Right lobe of liver (tissue), 6 donors: ENCODE results near the gene HKDC1. TPM values are rescaled to one million over a fixed set of nuclear protein-coding genes. Genes with fewer than 3 reads are reported as not detected.

Experiments used
- ATAC-seq, 4 donors: fragments of 200-7000 bp; cut with Tn5 transposase; one replicate each; pipeline ENCODE4 v1.9.1; 2020; ENCODE audit warnings: mild to moderate bottlenecking in 4 of 4, moderate library complexity in 4 of 4
- DNase-seq, 3 donors: peaks; one replicate each; pipeline ENCODE4 v3.0.0-alpha.2; 2020
- H3K27ac ChIP-seq, 3 donors: fragments of 200-600 bp; one replicate each; pipeline ENCODE4 v1.8.0; 2022
- H3K27me3 ChIP-seq, 2 donors: fragments of 200-600 bp; one replicate each; pipeline ENCODE4 v1.8.0; 2022
- H3K36me3 ChIP-seq, 4 donors: fragments of 200-600 bp; sonication (generic) in 1 of 4; one replicate each; pipeline versions ENCODE4 v1.5.1 to v1.8.0; 2017 to 2022; ENCODE audit warnings: control low read depth in 1 of 4
- H3K4me1 ChIP-seq, 4 donors: fragments of 200-600 bp; sonication (generic) in 1 of 4; one replicate each; pipeline versions ENCODE4 v1.5.1 to v1.8.0; 2017 to 2022; ENCODE audit warnings: control low read depth in 1 of 4
- H3K4me3 ChIP-seq, 3 donors: fragments of 200-600 bp; one replicate each; pipeline ENCODE4 v1.8.0; 2022
- H3K9me3 ChIP-seq, 4 donors: fragments of 200-600 bp; sonication (generic) in 1 of 4; one replicate each; pipeline versions ENCODE4 v1.5.1 to v1.8.0; 2017 to 2022; ENCODE audit warnings: control low read depth in 1 of 4
- POLR2A ChIP-seq: fragments of 450-650 bp; IDR thresholded peaks from one replicate; pipeline ENCODE4 v1.6.1; 2017; ENCODE audit warnings: antibody characterized with exemption, mild to moderate bottlenecking
- WGBS: methylation state at CpG from one replicate; pipeline ENCODE4 v1.1.6; 2018; ENCODE audit warnings: low coverage, low lambda C conversion rate; ENCODE audit not compliant: insufficient coverage; ENCODE audit errors: missing lambda C conversion rate; 5-methylcytosine and 5-hydroxymethylcytosine counted together
- intact Hi-C, 2 donors: fragments of 100-400 bp; cut with DNase I; formaldehyde crosslinking; loops; one replicate each; pipeline versions ENCODE4 v1.11.2 to v1.14.1; 2022
- total RNA-seq, 6 experiments: library from RNA; depleted of rRNA in 2 of 6; stranded (reverse); fragments of >200 nt in 2 of 6; fragmentation: NEBNext Ultra II Directional in 3 of 6; extraction: Animal tissue kit (Norgen Biotek cat#: 25700) in 3 of 6; gene quantifications; one replicate each; pipeline versions ENCODE4 v1.1.0 to v1.2.4, GENCODE V29; 2016 to 2023
- TF ChIP-seq, protein P1 (sequence below), 4 donors: fragments of 200-600 bp in 3 of 4; fragments of 450-650 bp in 1 of 4; IDR thresholded peaks; one replicate each; pipeline versions ENCODE4 v1.5.1 to v1.8.0; 2016 to 2022; ENCODE audit warnings: antibody characterized with exemption in 4 of 4, mild to moderate bottlenecking in 2 of 4
- donor health status: DM: no; HTN: yes; CAD: no.
- donor health status: DM: no; HTN: no; CAD: no.
- donor health status: DM: no; HTN: no; CAD: no.
- donor health status: DM: no; HTN: yes; CAD: no.
- donor health status: DM: no; HTN: yes; CAD: no.

HKDC1 gene
- total RNA-seq, 6 experiments from 2014 or later, result 0.24 to 44.5 (median 20.1) TPM

DNA sequence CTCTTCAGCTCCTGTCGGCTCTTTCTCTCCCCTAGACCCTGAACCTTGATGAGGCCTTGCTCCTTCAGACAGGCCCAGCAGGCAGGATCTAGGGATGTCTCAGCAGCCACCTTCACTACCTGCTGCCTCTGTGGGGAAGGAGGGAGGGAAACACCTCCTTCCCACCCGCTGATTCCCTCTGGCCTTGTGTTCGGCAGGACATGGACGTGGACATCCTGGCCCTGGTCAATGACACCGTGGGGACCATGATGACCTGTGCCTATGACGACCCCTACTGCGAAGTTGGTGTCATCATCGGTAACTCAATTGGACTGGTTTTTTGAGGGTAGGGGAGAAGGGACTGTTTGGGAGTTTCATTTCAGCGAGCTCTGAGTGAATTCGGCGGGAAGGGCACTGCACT, 20.3 kb downstream of the HKDC1 start:
- 53% methylated on average over 9 of the region's 11 CpGs for WGBS
- Histone ChIP-seq H3K36me3 (no peaks in the 10 kb centered on the region), H3K4me1 (no peaks in the 10 kb centered on the region), H3K9me3 (no peaks in the 10 kb centered on the region), H3K27me3 (no peaks in the 10 kb centered on the region), H3K27ac (no peak overlapping the region), H3K4me3 (no peak overlapping the region)
- ATAC-seq, result no peak
- TF ChIP-seq, protein P1, sequence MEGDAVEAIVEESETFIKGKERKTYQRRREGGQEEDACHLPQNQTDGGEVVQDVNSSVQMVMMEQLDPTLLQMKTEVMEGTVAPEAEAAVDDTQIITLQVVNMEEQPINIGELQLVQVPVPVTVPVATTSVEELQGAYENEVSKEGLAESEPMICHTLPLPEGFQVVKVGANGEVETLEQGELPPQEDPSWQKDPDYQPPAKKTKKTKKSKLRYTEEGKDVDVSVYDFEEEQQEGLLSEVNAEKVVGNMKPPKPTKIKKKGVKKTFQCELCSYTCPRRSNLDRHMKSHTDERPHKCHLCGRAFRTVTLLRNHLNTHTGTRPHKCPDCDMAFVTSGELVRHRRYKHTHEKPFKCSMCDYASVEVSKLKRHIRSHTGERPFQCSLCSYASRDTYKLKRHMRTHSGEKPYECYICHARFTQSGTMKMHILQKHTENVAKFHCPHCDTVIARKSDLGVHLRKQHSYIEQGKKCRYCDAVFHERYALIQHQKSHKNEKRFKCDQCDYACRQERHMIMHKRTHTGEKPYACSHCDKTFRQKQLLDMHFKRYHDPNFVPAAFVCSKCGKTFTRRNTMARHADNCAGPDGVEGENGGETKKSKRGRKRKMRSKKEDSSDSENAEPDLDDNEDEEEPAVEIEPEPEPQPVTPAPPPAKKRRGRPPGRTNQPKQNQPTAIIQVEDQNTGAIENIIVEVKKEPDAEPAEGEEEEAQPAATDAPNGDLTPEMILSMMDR (IDR thresholded peaks at IDR 0.05), result no peak
- TF ChIP-seq POLR2A, result no peak
- intact Hi-C loops, result loop anchor here in 1 of 2 donors (5.0 kb wide), 1 partner anchor 152 kb away; no protein-coding TSS in a partner anchor
- no peak for DNase-seq

DNA sequence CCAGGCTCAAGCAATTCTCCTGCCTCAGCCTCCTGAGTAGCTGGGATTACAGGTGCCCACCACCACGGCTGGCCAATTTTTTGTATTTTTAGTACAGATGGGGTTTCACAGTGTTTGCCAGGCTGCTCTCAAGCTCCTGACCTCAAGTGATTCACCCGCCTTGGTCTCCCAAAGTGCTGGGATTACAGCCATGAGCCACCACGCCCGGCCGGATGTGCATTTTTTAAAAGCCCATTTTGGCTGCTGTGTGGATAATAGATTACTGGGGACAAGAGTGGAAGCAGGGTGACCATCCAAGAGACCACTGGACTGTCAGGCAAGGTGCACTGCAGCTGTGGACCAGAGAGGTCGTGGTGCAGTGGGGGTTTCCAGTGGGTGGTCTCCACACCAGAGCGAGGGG, 21.4 kb downstream of the HKDC1 start:
- H3K4me1 ChIP-seq, result no peaks in the 10 kb centered on the region
- no peak for ATAC-seq
- no peaks in the 10 kb centered on the region for H3K27me3 ChIP-seq
- intact Hi-C loops, result loop anchor here in 1 of 2 donors (5.0 kb wide), 1 partner anchor 151 kb away; no protein-coding TSS in a partner anchor
- H3K4me3 ChIP-seq, result no peak overlapping the region
- no peaks in the 10 kb centered on the region for H3K9me3 ChIP-seq
- no peak for TF ChIP-seq POLR2A
- TF ChIP-seq, protein P1 (IDR thresholded peaks at IDR 0.05), result no peak
- no peak for DNase-seq
- WGBS, result 73% methylated on average over 4 of the region's 7 CpGs
- no peak overlapping the region for H3K27ac ChIP-seq
- H3K36me3 ChIP-seq, result no peaks in the 10 kb centered on the region

DNA sequence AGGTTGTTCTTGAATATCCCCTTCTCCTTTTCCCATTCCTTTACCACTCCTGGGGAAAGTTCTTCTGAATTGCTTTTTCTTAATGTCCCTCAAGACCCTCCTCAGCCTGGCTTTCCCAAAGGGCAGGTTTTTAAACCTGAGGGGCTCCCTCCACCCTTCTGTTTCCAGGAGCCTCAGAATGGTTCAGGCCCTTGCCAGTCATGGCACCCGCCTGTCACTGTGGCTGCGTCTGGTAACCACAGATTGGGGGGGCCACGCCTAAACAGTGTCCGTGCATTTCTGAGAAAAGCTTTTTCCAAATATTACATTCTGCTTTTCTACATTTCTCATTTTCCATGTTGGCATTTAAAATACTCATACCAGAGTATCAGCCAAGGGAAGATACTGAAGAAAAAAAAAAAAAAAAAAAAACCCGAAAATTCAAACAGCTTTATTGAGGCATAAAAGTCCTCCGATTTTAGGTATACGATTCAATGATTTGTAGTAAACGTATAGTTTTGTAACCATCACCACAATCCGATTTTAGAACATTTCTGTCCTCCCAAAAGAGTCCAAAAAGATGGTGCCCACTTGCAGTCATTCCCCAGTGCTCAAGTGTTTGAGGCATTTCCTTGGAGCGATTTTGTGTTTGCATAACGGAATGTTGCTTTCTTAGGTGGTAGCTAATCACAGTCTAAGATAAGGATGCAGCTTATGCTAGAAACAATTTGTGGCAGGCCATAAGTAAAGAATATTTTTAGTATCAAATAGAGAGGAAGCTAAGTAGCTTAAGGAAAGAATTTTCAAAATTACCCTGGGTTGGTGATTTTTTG, 22.1 kb downstream of the HKDC1 start:
- no peak overlapping the region for H3K4me3 ChIP-seq
- H3K4me1 ChIP-seq, result no peaks in the 10 kb centered on the region
- DNase-seq (no peak), ATAC-seq (no peak)
- 76% methylated on average over 11 of the region's 11 CpGs for WGBS
- no peaks in the 10 kb centered on the region for H3K36me3 ChIP-seq
- no peaks in the 10 kb centered on the region for H3K27me3 ChIP-seq
- no peaks in the 10 kb centered on the region for H3K9me3 ChIP-seq
- TF ChIP-seq, protein P1 (IDR thresholded peaks at IDR 0.05), result no peak
- no peak for TF ChIP-seq POLR2A
- intact Hi-C loops, result loop anchor here in 1 of 2 donors (5.0 kb wide), 1 partner anchor 150 kb away; no protein-coding TSS in a partner anchor
- H3K27ac ChIP-seq, result no peak overlapping the region

DNA sequence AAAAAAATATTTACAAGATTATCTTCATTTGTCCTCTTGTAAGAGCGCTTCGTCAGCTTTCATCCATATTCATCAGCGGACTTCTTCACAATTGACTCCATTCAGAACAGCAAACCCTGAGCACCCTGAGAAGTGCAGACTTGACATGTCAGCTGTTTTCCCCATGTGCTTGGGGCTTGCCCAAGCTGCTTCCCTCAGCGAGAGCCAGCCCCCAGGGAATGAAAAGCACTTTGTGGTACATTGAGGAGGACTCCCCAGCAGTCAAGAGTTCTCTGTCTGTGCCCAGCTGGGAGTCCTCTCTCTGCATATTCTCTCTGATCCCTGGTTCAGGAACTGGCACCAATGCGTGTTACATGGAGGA, 22.7 kb downstream of the HKDC1 start:
- Histone ChIP-seq H3K4me3 (no peak overlapping the region), H3K4me1 (no peaks in the 10 kb centered on the region), H3K27ac (no peak overlapping the region), H3K27me3 (no peaks in the 10 kb centered on the region), H3K36me3 (no peaks in the 10 kb centered on the region), H3K9me3 (no peaks in the 10 kb centered on the region)
- ATAC-seq, result no peak
- intact Hi-C loops, result loop anchor here in 1 of 2 donors (5.0 kb wide), 1 partner anchor 149 kb away; no protein-coding TSS in a partner anchor
- no peak for TF ChIP-seq POLR2A
- TF ChIP-seq, protein P1 (IDR thresholded peaks at IDR 0.05), result no peak
- no peak for DNase-seq
- WGBS, result 72% methylated on average over 4 of the region's 5 CpGs
